NCI-H2107 treated with DMSO at 0.1 percent for 48 hours (cell line): ENCODE results near the gene PPP1R12C.
"Not testable (repeated sequence)": the region's sequence is repeated elsewhere in the genome, so short reads cannot be mapped to it uniquely, and the experiment has no call there.

Experiments used
- DNase-seq: peaks from one replicate; lab custom pipeline; 2025; ENCODE audit not compliant: unreplicated experiment; lab: John Stamatoyannopoulos, UW

The PPP1R12C gene

DNA sequence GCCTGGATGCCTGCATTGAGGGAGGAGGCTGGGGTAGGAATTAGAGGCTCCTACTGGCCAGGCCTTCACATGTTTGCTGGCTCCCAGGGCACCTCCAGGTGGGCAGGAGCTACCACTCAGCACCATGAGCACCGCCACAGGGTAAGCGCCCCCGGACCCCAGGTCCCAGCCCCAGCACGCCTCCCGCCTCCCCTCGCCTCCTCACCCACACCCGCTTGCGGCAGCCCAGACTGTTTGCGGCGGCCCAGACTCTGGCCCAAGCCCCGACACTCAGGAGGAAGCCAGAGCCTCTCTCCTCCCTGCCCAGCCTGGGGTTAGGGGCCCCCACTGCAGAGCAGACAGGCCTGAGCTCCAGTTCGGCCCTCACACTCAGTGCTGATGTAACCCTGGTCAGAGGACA lies 41.1 kb downstream of the PPP1R12C start:
- DNase-seq: no peak

DNA sequence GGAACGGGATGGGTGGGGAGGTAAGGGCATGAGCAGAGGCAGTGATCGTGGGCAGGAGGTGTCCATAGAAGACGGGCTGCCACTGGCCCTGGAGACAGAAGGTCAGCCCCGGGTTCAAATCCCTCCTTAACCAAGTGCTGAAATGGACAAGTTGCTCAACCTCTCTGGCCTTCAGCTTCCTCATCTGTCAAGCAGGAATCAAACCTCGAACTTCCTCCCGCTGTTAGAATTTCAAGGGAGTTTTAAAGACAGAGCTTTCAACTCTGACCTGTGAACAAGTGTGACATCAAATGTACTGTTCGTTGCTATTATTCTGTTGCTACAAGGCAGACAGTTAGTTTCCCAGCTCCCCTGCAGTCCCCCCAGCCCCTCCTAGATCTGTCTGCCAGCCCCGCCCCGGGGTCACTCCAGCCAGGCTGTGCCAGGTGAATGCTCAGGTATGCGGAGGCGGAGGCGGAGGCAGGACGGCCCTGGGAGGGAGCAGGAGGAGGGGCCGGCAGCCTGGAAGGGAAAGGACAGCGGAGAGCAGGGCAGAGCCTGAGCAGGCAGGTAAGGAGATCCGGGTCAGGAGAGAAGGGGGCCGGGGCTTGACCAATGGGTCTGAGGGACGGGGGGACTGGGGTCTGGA lies 42.0 kb downstream of the PPP1R12C start, which contains the start of gene EPS8L1:
EPS8L1 (plus strand) TSS at position 499 of the 628 bp plus-strand sequence. CDS start 576 bp downstream, outside the sequence.
- DNase-seq: no peak

DNA sequence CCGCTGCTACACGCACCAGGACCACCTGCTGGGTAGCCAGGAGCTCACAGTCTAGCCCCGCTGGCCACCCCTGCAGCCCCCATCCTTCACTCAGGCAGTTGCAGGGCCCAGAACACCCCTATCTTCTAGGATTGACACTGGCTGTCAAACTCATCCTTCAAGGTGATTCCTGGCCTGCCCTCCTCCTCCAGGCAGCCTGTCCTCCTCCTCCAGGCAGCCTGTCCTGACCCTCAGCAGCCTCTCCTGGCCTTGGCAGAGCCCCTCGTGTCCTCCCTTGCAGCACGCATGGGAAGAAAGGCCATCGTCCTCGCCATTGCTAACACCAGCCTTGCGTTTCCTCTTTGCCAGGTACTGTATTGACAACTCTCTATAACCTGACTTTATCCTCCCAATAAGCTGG lies 45.5 kb downstream of the PPP1R12C start:
- no peak for DNase-seq

DNA sequence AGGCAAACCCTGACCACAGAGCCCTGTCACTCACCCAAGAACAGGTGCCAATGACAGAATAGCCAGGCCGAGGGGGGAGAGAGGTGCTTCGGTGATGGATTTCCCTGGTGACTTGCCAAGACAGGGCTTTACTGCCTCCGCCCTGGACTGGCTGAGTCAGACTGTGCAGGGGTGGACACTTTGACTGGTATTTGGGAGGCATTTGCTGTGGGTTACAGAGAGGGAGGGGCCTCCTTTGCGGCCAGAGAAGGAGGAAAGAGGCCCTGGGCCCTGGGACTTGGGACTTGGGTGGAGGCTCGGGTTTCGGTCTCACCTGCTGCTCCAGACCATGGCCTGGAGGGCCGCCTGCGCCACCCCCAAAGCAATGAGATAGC lies 46.3 kb downstream of the PPP1R12C start:
- DNase-seq: no peak

DNA sequence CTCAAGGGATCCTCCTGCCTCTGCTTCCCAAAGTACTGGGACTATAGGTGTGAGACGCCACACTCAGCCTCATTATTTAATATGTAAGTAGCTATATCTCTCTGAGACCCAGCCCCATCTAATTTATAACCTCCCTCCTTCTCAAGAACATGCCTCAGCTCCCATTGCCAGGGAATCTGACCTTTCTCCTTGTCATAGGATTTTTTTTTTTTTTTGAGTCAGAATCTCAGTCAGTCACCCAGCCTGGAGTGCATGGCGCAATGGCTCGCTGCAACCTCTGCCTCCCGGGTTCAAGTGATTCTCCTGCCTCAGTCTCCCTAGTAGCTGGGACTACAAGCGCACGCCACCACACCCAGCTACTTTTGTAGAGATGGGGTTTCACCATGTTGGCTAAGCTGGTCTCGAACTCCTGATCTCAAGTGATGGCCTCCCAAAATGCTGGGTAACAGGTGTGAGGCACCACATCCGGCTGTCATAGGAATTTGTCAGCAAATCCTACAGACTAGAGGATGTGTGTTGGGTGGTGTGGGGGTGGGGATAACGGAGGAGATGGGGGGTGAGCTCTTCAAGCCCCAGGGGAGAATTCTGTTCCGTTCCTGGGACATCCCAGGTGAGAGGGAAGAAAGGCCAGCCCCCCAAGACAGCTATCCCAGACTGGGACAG lies 46.8 kb downstream of the PPP1R12C start:
- DNase-seq: no peak

DNA sequence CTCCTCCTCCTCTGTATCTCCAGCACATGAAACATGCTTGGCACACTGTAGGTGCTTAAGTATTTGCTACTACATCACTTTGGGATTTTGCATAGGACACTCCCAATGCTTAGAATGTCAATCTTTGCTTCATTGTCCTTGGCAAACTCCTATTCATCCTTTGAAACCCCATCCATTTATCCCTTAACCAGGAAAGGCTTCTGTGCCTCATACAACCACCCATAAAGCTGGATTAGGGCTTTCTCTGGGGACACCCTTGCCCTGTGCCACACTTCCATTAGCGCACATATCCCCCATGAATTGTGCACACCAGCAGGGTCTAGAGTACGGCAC lies 47.6 kb downstream of the PPP1R12C start:
- DNase-seq: no peak

DNA sequence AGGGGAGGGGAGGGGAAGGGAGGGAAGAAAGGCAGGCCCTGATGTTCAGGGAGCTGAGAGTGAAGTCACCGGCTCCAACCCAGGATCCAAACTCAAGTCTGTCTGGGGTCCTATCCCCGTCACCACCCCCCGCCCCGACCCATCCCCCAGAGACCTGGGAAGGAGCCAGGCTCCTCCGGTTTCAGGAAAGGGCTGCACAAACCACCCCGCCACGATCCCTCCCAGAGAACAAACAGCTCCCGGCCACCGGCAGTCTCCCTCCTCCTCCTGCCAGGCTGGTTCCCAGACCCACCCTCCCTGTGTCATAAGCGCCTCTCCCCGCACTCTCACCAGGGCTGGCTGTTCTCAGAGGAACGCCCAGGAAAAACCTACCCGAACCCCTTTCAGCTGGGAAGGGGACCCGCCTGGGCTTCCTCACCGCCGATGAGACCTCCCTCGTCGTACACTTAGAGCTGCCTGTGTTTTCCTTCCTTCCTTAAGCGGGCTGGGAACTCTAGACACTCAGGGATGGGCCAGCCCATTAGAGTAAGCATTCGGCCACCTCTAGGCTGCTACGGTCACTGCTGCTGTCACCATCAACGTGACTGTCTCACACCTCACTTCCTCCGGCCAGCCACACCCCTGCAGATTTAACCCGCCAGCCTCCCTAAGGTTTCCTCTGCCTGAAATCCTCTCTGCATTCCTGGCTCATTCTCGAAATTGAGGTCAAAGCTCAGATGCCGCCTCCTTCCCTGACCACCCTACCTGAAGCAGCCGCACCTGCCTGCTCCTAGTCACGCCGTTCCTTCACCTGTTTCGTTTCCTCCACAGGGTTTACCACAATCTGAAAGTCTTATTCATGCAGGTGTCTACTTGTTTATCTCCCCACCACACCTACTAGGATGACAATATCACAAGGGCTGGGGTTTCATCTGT lies 48.2 kb downstream of the PPP1R12C start:
- peak; percentile 14 for DNase-seq

DNA sequence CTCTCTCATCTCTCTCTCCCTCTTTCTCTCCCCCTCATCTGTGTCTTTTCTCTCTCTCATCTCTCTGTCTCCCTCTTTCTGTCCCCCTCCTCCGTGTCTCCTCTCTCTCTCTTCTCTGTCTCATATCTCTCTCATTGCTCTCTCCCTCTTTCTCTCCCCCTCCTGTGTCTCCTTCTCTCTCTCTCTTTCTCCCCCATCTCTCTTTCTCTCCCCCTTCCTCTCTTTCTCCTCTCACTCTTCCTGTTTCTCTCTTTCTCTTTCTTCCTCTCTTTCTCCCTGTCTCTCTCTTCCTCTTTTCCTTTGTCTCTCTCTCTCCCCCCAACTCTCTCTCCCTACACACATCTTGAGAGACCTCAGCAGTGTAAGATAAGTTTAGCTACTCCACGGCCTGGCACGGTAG lies 49.6 kb downstream of the PPP1R12C start:
- no peak for DNase-seq

DNA sequence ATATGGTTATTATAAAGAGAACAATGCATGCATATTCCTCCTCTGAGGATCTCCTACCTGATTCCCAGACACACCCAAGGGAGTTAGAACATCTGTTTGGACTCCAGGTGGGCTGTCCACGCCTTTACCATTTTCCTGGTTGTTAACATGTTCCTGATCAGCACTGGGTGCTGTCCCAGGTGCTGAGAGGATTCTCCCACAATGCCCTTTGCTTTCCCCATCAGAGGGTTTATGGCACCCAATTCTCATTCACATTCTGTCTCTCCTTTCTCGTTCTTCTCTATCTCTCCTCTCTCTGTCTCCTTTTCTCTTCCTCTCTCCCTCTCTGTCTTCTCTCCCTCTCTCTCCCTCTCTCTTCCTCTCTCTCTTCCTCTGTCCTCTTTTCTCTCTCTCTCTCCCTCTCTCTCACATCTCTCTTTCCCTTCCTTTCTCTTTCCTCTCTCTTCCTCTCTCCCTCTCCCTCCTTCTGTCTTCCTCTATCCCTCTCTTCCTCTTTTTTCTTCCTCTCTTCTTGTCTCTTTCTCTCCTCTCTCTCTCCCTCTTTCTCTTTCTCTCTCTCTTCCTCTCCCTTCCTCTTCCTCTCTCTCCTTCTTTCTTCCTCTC lies 51.2 kb downstream of the PPP1R12C start:
- DNase-seq: no peak

DNA sequence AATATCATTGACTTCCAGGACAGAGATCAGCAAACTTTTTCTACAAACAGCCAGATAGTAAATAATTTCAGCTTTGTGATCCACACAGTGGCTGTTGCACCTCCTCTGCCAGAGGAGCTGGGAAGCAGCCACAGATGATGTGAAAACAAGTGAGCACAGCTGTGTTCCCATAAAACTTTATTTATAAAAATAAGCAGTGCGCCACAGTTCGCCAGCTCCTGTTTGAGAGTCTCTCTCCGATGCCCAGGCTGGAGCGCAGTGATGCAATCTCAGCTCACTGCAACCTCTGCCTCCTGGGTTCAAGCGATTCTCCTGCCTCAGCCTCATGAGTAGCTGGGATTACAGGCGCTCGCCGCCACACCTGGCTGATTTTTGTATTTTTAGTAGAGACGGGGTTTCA lies 51.9 kb downstream of the PPP1R12C start:
- DNase-seq: not testable (repeated sequence)

DNA sequence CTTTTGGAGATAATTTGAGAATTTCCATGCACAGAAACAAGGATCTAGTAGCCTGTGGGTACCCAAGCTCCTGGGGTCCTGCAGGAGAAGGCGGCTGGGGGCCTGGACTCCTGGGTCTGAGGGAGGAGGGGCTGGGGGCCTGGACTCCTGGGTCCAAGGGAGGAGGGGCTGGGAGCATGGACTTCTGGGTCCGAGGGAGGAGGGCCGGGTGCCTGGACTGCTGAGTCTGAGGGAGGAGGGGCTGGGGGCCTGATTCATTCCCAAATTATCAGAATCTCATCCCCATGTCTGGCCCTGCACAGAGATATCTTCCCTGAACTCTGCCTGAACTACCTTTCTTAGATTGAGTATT lies 54.0 kb downstream of the PPP1R12C start:
- DNase-seq: no peak

DNA sequence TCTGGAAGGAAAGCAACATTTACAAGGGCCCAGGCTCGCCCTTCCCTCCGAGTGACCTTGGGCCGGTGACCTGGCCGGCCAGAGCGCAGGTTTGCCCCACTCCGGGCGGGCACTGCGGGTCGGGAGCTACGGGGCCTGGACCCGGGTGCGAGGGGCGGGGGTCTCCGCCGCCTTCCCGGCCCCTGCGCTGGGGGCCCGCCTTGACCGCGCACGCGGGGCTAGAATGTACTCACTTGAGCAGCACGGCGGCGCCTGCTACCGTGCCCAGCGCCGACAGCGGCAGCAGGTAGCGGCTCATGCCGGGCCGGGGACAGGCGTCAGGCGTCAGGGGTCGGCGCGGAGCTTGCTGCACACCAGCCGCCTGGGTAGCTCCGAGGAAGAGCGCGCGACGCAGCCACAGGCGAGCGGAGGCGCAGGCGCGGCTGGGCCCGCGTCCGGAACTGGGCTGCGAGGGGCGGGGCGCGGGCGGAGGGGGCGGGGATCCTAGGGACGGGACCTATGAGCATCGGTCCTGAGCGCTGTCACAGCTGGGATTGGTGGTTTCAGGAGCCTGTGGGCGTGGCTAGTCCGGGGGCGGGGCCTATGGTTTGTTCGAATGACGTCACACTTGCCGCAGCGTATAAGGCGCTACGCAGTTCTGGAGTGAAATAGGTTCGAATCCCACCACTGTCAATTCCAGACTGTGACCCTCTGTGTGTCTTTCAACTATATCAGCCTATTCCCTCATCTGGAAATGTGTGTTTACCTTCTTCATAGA lies 54.5 kb downstream of the PPP1R12C start, which contains the start of gene RDH13:
RDH13 (minus strand) TSS at position 414 of the 757 bp plus-strand sequence; CDS start at position 298, 116 bp downstream.
- peak; percentile 45 for DNase-seq

DNA sequence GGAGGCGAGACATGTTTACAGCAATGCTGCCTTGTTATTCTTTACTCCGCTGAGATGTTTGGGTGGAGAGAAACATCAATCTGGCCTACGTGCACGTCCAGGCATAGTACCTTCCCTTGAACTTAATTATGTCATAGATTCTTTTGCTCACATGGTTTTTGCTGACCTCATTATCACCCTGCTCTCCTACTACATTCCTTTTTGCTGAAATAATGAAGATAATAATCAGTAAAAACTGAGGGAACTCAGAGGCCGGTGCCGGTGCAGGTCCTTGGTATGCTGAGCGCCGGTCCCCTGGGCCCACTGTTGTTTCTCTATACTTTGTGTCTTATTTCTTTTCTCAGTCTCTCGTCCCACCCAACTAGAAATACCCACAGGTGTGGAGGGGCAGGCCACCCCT lies 57.1 kb downstream of the PPP1R12C start:
- DNase-seq: not testable (repeated sequence)

DNA sequence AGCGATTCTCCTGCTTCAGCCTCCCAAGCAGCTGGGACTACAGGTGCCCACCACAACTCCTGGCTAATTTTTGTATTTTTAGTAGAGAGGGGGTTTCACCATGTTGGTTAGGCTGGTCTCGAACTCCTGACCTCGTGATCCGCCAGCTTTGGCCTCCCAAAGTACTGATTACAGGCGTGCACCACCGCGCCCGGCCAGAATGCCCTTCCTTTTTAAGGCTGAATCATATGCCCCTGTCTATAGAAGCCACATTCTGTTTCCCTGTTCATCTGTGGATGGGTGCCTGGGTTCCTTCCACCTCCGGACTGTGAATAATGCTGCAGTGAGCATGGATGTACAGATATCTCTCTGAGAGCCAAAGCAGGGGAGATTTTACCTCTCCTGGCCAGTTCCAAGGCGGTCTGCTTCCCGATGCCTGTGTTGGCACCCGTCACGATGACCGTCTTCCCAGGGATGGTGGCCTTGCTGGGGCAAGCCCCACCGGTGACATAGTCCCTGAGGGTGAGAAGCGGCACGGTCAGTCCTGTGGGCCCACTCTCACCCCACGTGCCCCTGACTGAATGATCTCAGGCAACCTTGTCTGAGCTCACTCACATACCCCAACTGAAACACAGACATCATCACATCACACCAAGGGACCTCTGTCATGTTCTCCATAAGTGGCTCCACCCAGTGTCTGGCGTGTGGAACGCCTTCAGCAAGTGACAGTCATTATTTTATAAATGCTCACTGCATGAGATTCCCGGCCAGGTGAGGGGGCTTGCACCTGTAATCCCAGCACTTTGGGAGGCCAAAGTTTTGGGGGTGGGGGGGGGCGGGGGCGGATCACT lies 58.4 kb downstream of the PPP1R12C start:
- DNase-seq: no peak

DNA sequence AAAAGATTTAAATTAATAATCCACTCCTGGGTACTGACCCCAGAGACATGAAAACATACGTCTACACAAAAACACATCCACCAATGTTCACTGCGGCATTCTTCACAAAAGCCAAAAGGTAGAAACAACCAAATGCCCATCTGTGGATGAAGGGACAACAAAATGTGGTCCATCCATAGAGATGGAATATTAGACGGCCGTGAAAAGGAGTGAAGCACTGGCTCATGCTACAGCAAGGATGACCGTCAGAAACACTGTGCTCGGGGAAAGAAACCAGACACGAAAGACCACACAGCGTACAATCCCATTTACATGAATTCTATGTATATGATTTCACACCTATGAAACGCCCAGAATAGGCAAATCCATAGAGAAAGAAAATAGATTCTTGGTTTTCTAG lies 60.6 kb downstream of the PPP1R12C start:
- no peak for DNase-seq

DNA sequence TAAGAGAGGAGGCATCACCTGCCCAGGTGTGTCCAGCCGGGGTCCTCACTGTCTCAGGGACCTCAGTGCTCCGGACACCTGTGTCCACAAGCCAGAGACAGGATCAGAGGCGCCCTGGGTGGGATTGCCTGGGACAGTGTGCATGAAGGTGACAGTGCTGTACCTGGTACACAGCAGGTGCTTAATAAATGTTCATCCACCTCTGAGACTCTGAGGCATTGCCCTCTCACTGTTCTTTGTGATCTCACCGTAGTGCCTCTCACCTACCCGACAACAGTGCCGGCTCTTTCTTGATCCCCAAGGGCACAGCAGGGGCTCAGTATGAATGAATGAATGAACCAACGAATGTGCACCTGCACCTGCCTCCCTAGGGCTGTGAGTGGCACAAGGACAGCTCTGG lies 63.7 kb downstream of the PPP1R12C start:
- no peak for DNase-seq

DNA sequence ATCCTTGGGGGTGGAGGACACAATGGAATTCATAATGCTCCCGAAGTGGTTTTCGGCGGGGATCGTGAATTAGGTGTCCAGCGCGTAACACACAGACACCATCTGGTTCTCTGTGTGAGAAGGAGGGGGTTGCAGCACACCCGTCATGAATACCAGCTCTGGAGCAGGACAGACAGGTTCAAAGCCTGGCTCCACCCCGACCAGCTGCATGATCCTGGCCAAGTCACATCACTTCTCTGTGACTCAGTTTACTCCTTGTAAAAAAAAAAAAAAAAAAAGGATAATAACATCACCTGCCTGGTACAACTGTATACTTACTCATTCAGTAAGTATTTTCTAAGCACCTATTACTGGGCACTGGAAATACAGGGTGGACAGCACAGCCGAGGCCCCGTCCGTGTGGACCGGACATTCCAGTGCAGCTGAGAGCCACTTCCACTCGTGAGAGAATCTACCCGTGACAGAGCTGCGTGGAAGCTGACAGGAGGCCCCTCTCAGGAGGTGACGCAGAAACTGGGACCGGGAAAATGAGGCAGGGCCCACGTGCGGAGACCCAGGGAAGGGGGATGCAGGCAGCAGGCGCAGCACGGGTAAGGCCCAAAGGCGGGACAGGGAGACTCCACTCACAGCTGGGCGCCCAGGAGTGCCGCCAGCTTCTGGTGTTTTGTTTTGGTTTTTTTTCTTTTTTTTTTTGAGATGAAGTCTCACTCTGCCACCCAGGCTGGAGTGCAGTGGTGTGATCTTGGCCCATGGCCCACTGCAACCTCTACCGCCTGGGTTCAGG lies 66.5 kb downstream of the PPP1R12C start:
- DNase-seq: no peak

DNA sequence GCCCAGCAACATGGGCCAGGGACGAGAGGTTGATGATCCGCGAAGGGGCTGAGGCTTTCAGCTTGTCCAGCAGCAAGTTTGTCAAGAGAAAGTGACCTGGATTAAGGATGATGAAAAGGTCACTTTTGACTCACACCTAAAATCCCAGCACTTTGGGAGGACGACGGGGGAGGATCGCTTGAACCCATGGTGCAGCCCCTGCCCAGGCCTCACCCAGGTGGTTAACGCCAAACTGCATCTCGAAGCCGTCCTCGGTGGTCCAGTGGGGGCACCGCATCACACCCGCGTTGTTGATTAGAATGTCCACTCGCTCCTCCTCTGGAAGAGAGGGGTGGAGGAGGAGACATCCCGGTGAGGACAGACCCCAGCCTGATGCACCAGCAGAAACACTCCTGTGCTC lies 69.0 kb downstream of the PPP1R12C start:
- DNase-seq: no peak

DNA sequence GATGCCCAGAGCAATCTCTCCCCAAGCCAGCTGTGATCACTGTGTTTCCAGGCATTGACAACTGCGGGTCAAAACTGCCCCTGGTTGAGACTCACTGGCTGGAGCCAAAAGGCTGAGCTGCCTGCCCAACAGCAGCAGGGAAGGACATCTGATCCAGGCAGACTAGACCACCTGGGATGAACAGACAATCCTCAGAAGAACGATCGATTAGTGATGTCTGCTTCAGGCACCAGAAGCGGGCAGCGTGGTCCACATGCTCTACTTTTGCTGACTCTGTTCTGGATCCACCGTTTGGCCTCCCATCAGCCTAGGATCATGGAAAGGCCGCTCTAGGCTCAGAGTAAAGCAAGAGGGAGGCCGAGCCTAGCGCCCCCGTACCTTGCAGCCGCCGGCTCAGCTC lies 69.5 kb downstream of the PPP1R12C start:
- no peak for DNase-seq
